HEK293 (cell line): ENCODE results near the gene PM20D1.

Experiments used
- CTCF ChIA-PET: fragments of 350-600 bp; formaldehyde crosslinking; extraction: SDS; loops from one replicate; lab custom pipeline; 2021; ENCODE audit warnings: antibody characterized with exemption; lab: Yijun Ruan, JAX
- POLR2A ChIA-PET: fragments of 300-600 bp; formaldehyde crosslinking; extraction: SDS; loops from one replicate; lab custom pipeline; 2020; ENCODE audit warnings: antibody characterized with exemption, inconsistent platforms; lab: Yijun Ruan, JAX
- H3K27ac ChIP-seq: fragments of 200-500 bp; sonication (Bioruptor generic); 2 replicates; pipeline ENCODE4 v1.5.1; 2014; ENCODE audit warnings: low read depth, low read length, control low read depth, inconsistent platforms; ENCODE audit errors: extremely low read depth
- H3K36me3 ChIP-seq, 2 experiments: fragments of 200-500 bp in 1 of 2; sonication (Bioruptor generic) in 1 of 2; 1 replicate in 1 of 2; 2 replicates in 1 of 2; pipeline ENCODE4 v1.5.1; 2014 to 2017; ENCODE audit warnings: inconsistent platforms in 2 of 2, low read length in 2 of 2; ENCODE audit not compliant: control insufficient read depth in 2 of 2, insufficient read depth in 1 of 2
- H3K4me1 ChIP-seq: fragments of 200-500 bp; sonication (Bioruptor generic); 2 replicates; pipeline ENCODE4 v1.5.1; 2014; ENCODE audit warnings: mild to moderate bottlenecking, low read length, inconsistent platforms; ENCODE audit not compliant: control insufficient read depth, insufficient read depth
- H3K4me3 ChIP-seq: 2 replicates; pipeline ENCODE4 v1.5.1; 2011; ENCODE audit warnings: low read depth, mild to moderate bottlenecking, control low read depth, low read length, moderate library complexity
- H3K9me3 ChIP-seq: fragments of 200-500 bp; sonication (Bioruptor generic); 2 replicates; pipeline ENCODE4 v1.5.1; 2014; ENCODE audit warnings: low read depth, low read length, inconsistent platforms; ENCODE audit not compliant: control insufficient read depth, insufficient read depth
- GLI2 ChIP-seq: fragments of 450-650 bp; formaldehyde crosslinking; IDR thresholded peaks from 2 replicates; pipeline ENCODE4; 2017; ENCODE audit warnings: missing biosample characterization, missing genetic modification characterization, low read depth, borderline replicate concordance
- HOXD13 ChIP-seq: sonication (generic); formaldehyde crosslinking; IDR thresholded peaks from 2 replicates; pipeline ENCODE4 v1.8.0; 2022; ENCODE audit warnings: missing genetic modification reagents, borderline replicate concordance
- KLF1 ChIP-seq: fragments of 450-650 bp; formaldehyde crosslinking; IDR thresholded peaks from 2 replicates; pipeline ENCODE4 v1.5.1; 2016; ENCODE audit warnings: missing biosample characterization, missing genetic modification characterization
- PRDM6 ChIP-seq: fragments of 450-650 bp; formaldehyde crosslinking; IDR thresholded peaks from 2 replicates; pipeline ENCODE4 v1.5.1; 2017; ENCODE audit warnings: missing biosample characterization, missing genetic modification characterization
- SALL2 ChIP-seq: fragments of 450-650 bp; formaldehyde crosslinking; IDR thresholded peaks from 2 replicates; pipeline ENCODE4 v1.5.0; 2017; ENCODE audit warnings: missing biosample characterization, mild to moderate bottlenecking, missing genetic modification characterization, borderline replicate concordance
- SCRT1 ChIP-seq: fragments of 450-650 bp; formaldehyde crosslinking; IDR thresholded peaks from 2 replicates; pipeline ENCODE4 v1.5.1; 2016; ENCODE audit warnings: missing biosample characterization, missing genetic modification characterization, borderline replicate concordance
- SCRT2 ChIP-seq: fragments of 450-650 bp; formaldehyde crosslinking; IDR thresholded peaks from 2 replicates; pipeline ENCODE4 v1.5.1; 2016; ENCODE audit warnings: missing biosample characterization, missing genetic modification characterization
- WT1 ChIP-seq: fragments of 450-650 bp; formaldehyde crosslinking; IDR thresholded peaks from 2 replicates; pipeline ENCODE4 v1.5.1; 2016; ENCODE audit warnings: missing biosample characterization, missing genetic modification characterization
- ZEB2 ChIP-seq: fragments of 450-650 bp; formaldehyde crosslinking; IDR thresholded peaks from 2 replicates; pipeline ENCODE4 v1.5.1; 2016; ENCODE audit warnings: missing biosample characterization, missing genetic modification characterization
- ZNF10 ChIP-seq: fragments of 450-650 bp; formaldehyde crosslinking; IDR thresholded peaks from 2 replicates; pipeline ENCODE4 v1.5.1; 2017; ENCODE audit warnings: missing biosample characterization, missing genetic modification characterization
- ZNF266 ChIP-seq: fragments of 450-650 bp; formaldehyde crosslinking; IDR thresholded peaks from 2 replicates; pipeline ENCODE4 v1.5.1; 2016; ENCODE audit warnings: missing biosample characterization, missing genetic modification characterization, low read depth
- ZNF48 ChIP-seq: fragments of 450-650 bp; formaldehyde crosslinking; IDR thresholded peaks from 2 replicates; pipeline ENCODE4 v1.5.1; 2016; ENCODE audit warnings: missing biosample characterization, missing genetic modification characterization
- ZNF548 ChIP-seq: fragments of 450-650 bp; formaldehyde crosslinking; IDR thresholded peaks from 2 replicates; pipeline ENCODE4 v1.5.1; 2016; ENCODE audit warnings: missing biosample characterization, missing genetic modification characterization
- ZNF549 ChIP-seq: fragments of 450-650 bp; IDR thresholded peaks from 2 replicates; pipeline ENCODE4 v1.5.1; 2018; ENCODE audit warnings: missing biosample characterization, missing genetic modification characterization, mild to moderate bottlenecking, inconsistent platforms, moderate library complexity
- ZNF664 ChIP-seq: fragments of 450-650 bp; formaldehyde crosslinking; IDR thresholded peaks from 2 replicates; pipeline ENCODE4 v1.5.1; 2016; ENCODE audit warnings: missing biosample characterization, missing genetic modification characterization
- TF ChIP-seq, protein P1 (sequence below): fragments of 450-650 bp; formaldehyde crosslinking; conservative IDR thresholded peaks from 2 replicates; pipeline ENCODE4 v1.5.1; 2016; ENCODE audit warnings: low read depth, missing biosample characterization, missing genetic modification characterization
- TF ChIP-seq, protein P2 (sequence below): fragments of 450-650 bp; IDR thresholded peaks from 2 replicates; pipeline ENCODE4 v1.5.1; 2018; ENCODE audit warnings: missing biosample characterization, missing genetic modification characterization
- TF ChIP-seq, protein P3 (sequence below): fragments of 450-650 bp; formaldehyde crosslinking; IDR thresholded peaks from 2 replicates; pipeline ENCODE4 v1.5.1; 2016; ENCODE audit warnings: missing biosample characterization, missing genetic modification characterization
- TF ChIP-seq, protein P4 (sequence below): fragments of 450-650 bp; formaldehyde crosslinking; IDR thresholded peaks from 2 replicates; pipeline ENCODE4 v1.5.1; 2017; ENCODE audit warnings: missing biosample characterization, missing genetic modification characterization
- TF ChIP-seq, protein P5 (sequence below): fragments of 450-650 bp; formaldehyde crosslinking; IDR thresholded peaks from 2 replicates; pipeline ENCODE4 v1.5.1; 2016; ENCODE audit warnings: missing biosample characterization, missing genetic modification characterization
- TF ChIP-seq, protein P6 (sequence below): fragments of 450-650 bp; formaldehyde crosslinking; IDR thresholded peaks from 2 replicates; pipeline ENCODE4 v1.5.1; 2016; ENCODE audit warnings: missing biosample characterization, missing genetic modification characterization

Gene PM20D1

GRCh38 chr1:205822397-205822796, 27.5 kb downstream of the PM20D1 start:
- ChIA-PET POLR2A (no interaction called here), CTCF (no interaction called here)
- Histone ChIP-seq H3K4me1 (no peaks in the 10 kb centered on the region), H3K9me3 (no peaks in the 10 kb centered on the region), H3K4me3 (no peak overlapping the region)
- no peak for TF ChIP-seq ZNF664
- TF ChIP-seq KLF1 (tag by site-specific recombination): no peak
- TF ChIP-seq, protein P1, sequence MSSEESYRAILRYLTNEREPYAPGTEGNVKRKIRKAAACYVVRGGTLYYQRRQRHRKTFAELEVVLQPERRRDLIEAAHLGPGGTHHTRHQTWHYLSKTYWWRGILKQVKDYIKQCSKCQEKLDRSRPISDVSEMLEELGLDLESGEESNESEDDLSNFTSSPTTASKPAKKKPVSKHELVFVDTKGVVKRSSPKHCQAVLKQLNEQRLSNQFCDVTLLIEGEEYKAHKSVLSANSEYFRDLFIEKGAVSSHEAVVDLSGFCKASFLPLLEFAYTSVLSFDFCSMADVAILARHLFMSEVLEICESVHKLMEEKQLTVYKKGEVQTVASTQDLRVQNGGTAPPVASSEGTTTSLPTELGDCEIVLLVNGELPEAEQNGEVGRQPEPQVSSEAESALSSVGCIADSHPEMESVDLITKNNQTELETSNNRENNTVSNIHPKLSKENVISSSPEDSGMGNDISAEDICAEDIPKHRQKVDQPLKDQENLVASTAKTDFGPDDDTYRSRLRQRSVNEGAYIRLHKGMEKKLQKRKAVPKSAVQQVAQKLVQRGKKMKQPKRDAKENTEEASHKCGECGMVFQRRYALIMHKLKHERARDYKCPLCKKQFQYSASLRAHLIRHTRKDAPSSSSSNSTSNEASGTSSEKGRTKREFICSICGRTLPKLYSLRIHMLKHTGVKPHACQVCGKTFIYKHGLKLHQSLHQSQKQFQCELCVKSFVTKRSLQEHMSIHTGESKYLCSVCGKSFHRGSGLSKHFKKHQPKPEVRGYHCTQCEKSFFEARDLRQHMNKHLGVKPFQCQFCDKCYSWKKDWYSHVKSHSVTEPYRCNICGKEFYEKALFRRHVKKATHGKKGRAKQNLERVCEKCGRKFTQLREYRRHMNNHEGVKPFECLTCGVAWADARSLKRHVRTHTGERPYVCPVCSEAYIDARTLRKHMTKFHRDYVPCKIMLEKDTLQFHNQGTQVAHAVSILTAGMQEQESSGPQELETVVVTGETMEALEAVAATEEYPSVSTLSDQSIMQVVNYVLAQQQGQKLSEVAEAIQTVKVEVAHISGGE (tag by site-specific recombination): no peak
- TF ChIP-seq WT1 (tag by site-specific recombination): no peak
- peak; percentile 98 for TF ChIP-seq SCRT2
- peak; percentile 98 for TF ChIP-seq SCRT1
- TF ChIP-seq, protein P2, sequence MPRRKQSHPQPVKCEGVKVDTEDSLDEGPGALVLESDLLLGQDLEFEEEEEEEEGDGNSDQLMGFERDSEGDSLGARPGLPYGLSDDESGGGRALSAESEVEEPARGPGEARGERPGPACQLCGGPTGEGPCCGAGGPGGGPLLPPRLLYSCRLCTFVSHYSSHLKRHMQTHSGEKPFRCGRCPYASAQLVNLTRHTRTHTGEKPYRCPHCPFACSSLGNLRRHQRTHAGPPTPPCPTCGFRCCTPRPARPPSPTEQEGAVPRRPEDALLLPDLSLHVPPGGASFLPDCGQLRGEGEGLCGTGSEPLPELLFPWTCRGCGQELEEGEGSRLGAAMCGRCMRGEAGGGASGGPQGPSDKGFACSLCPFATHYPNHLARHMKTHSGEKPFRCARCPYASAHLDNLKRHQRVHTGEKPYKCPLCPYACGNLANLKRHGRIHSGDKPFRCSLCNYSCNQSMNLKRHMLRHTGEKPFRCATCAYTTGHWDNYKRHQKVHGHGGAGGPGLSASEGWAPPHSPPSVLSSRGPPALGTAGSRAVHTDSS: no peak
- no peak for TF ChIP-seq SALL2
- no peak for TF ChIP-seq PRDM6 (tag by site-specific recombination)
- 0 out of 2 replicates have a peak, but pooled peaks have one; percentile 10 for TF ChIP-seq ZNF549
- TF ChIP-seq ZNF266 (tag by site-specific recombination): no peak
- TF ChIP-seq, protein P3, sequence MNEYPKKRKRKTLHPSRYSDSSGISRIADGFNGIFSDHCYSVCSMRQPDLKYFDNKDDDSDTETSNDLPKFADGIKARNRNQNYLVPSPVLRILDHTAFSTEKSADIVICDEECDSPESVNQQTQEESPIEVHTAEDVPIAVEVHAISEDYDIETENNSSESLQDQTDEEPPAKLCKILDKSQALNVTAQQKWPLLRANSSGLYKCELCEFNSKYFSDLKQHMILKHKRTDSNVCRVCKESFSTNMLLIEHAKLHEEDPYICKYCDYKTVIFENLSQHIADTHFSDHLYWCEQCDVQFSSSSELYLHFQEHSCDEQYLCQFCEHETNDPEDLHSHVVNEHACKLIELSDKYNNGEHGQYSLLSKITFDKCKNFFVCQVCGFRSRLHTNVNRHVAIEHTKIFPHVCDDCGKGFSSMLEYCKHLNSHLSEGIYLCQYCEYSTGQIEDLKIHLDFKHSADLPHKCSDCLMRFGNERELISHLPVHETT (tag by site-specific recombination): no peak
- TF ChIP-seq GLI2: no peak
- TF ChIP-seq, all 188 proteins: peak for 3
- H3K27ac ChIP-seq: no peak overlapping the region
- H3K36me3 ChIP-seq: no peaks in the 10 kb centered on the region

GRCh38 chr1:205817988-205818387, 31.9 kb downstream of the PM20D1 start:
- no peak for TF ChIP-seq ZNF48 (tag by site-specific recombination)
- no peak for TF ChIP-seq ZNF10 (tag by site-specific recombination)
- TF ChIP-seq, protein P4, sequence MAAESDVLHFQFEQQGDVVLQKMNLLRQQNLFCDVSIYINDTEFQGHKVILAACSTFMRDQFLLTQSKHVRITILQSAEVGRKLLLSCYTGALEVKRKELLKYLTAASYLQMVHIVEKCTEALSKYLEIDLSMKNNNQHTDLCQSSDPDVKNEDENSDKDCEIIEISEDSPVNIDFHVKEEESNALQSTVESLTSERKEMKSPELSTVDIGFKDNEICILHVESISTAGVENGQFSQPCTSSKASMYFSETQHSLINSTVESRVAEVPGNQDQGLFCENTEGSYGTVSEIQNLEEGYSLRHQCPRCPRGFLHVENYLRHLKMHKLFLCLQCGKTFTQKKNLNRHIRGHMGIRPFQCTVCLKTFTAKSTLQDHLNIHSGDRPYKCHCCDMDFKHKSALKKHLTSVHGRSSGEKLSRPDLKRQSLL (tag by site-specific recombination): no peak
- TF ChIP-seq ZNF548 (tag by site-specific recombination): no peak
- TF ChIP-seq, protein P5, sequence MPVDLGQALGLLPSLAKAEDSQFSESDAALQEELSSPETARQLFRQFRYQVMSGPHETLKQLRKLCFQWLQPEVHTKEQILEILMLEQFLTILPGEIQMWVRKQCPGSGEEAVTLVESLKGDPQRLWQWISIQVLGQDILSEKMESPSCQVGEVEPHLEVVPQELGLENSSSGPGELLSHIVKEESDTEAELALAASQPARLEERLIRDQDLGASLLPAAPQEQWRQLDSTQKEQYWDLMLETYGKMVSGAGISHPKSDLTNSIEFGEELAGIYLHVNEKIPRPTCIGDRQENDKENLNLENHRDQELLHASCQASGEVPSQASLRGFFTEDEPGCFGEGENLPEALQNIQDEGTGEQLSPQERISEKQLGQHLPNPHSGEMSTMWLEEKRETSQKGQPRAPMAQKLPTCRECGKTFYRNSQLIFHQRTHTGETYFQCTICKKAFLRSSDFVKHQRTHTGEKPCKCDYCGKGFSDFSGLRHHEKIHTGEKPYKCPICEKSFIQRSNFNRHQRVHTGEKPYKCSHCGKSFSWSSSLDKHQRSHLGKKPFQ (tag by site-specific recombination): no peak
- no peak for TF ChIP-seq ZEB2 (tag by site-specific recombination)
- TF ChIP-seq HOXD13: no peak
- TF ChIP-seq, protein P6, sequence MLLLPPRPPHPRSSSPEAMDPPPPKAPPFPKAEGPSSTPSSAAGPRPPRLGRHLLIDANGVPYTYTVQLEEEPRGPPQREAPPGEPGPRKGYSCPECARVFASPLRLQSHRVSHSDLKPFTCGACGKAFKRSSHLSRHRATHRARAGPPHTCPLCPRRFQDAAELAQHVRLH (tag by site-specific recombination): no peak
- TF ChIP-seq, all 188 proteins: peak for 0
- H3K36me3 ChIP-seq: no peaks in the 10 kb centered on the region
- no peak overlapping the region for H3K4me3 ChIP-seq
- ChIA-PET CTCF (interaction anchor here (1.1 kb wide), 1 partner anchor 26 kb away, joined by 3 read pairs; no protein-coding TSS in a partner anchor), POLR2A (no interaction called here)
- H3K27ac ChIP-seq: no peak overlapping the region
- H3K4me1 ChIP-seq: no peaks in the 10 kb centered on the region
- H3K9me3 ChIP-seq: no peaks in the 10 kb centered on the region
